ENCODE data around the gene PLEKHJ1.

The PLEKHJ1 gene

GRCh38 chr19:2233601-2234280 is 2.4 kb downstream of the PLEKHJ1 start:
- no peak for DNase-seq

GRCh38 chr19:2232286-2233151 is 3.6 kb downstream of the PLEKHJ1 start:
- DNase-seq, result no peak

GRCh38 chr19:2231621-2232221 is 4.4 kb downstream of the PLEKHJ1 start:
- DNase-seq, result no peak

GRCh38 chr19:2230807-2231533 is 5.2 kb downstream of the PLEKHJ1 start:
- no peak for DNase-seq

GRCh38 chr19:2230033-2230531 is 6.0 kb downstream of the PLEKHJ1 start:
- no peak for DNase-seq

- DNase-seq, result no peak
These were observed 6.8 kb downstream of the PLEKHJ1 start for GRCh38 chr19:2229103-2230032.

- no peak for DNase-seq
These were observed 7.7 kb downstream of the PLEKHJ1 start for GRCh38 chr19:2228157-2229030.

GRCh38 chr19:2227415-2228156 is 8.5 kb downstream of the PLEKHJ1 start:
- DNase-seq, result no peak

- no peak for DNase-seq
These were observed 9.2 kb downstream of the PLEKHJ1 start for GRCh38 chr19:2226840-2227360.

GRCh38 chr19:2226051-2226839 is 9.9 kb downstream of the PLEKHJ1 start:
- DNase-seq, result no peak

- no peak for DNase-seq
These were observed 10.6 kb downstream of the PLEKHJ1 start for GRCh38 chr19:2225415-2226050.

- DNase-seq, result no peak
These were observed 11.3 kb downstream of the PLEKHJ1 start for GRCh38 chr19:2224754-2225349.

GRCh38 chr19:2223959-2224358 is 12.2 kb downstream of the PLEKHJ1 start:
- no peak for DNase-seq

GRCh38 chr19:2223391-2223790 is 12.7 kb downstream of the PLEKHJ1 start:
- no peak for DNase-seq

- no peak for DNase-seq
These were observed 14.2 kb downstream of the PLEKHJ1 start for GRCh38 chr19:2221918-2222317.

GRCh38 chr19:2221250-2221831 is 14.8 kb downstream of the PLEKHJ1 start:
- no peak for DNase-seq

GRCh38 chr19:2219726-2220125 is 16.4 kb downstream of the PLEKHJ1 start:
- no peak for DNase-seq

- no peak for DNase-seq
These were observed 18.5 kb downstream of the PLEKHJ1 start for GRCh38 chr19:2217591-2217990.
